ENCODE measurements around the gene PGF. TPM values are rescaled to one million over a fixed set of nuclear protein-coding genes. Genes with fewer than 3 reads are reported as not detected.
"Not testable (repeated sequence)": the region's sequence is repeated elsewhere in the genome, so short reads cannot be mapped to it uniquely, and the experiment has no call there.

PGF gene
- polyA plus RNA-seq (ENCODE audit: low read depth in 6 of 6) = under 1 TPM in 4 of 6 donors, not detected in 2; 0.13 to 0.65 (median 0.15) TPM

DNA sequence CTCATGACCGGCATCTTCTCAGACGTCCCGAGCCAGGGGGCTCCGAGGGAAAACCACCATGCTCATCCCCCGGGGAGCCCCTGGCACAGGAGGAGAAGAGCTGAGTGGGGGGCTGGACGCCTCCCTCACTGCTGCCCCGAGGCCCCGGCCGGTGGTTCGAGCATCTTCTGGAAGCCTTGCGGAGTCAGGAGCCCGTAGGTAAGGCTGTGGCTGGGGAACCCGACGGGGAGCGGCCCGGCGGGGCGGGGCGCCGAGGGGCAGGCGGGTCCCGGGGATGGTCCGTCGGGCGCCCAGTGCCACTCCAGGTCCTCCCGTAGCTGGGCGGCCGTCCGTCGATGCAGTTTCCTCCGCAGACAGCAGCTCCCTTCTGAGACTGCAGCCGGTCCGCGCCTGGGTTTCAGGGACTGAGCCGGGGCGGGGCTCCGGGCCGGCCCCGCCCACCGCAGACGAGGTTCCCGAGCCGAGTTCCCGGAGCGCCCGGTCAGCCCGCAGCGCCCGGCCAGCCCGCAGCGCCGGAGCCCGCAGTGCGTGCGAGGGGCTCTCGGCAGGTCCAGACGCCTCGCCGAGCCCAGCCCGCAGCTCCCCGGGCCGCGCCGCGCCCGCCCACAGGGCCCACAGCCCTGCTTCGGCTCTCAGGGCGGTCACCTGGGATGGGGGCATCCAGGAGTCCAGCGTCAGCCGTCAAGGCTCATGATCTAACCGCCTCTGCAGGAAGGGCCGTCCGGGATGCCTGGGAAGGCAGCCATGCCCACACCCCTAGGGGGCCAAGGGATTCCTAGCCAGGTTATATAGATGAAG lies at the start of gene PGF:
TSS of gene PGF (minus strand) at position 369 of the 798 bp plus-strand sequence. CDS start at position 14, 355 bp downstream.
- ATAC-seq (ENCODE audit: low read depth in 2 of 2) = peak; percentile 53 to 66
- H3K27ac Mint-ChIP-seq = peak within 1 kb of the TSS in 1 of 6 donors; percentile 69

GRCh38 chr14:75003250-75004027 lies 48.0 kb upstream of the PGF start:
- H3K4me3 Mint-ChIP-seq = peak overlapping the region; percentile 78 to 98 (median 96)
- peak overlapping the region; percentile 97 to 100 (median 99) for H3K27ac Mint-ChIP-seq
- peaks cover 27 to 41% (median 38%) of the 10 kb centered on the region in 3 donors for H3K4me1 Mint-ChIP-seq
- no peak for DNase-seq
- peaks cover 17 to 19% of the 10 kb centered on the region in 2 donors for H3K36me3 Mint-ChIP-seq
- H3K27me3 Mint-ChIP-seq = no peaks in the 10 kb centered on the region
- ATAC-seq (ENCODE audit: low read depth in 2 of 2) = no peak
- H3K9me3 Mint-ChIP-seq = no peaks in the 10 kb centered on the region

More for the DNA sequence above, at the start of gene PGF:
- H3K27me3 Mint-ChIP-seq = peaks cover 9 to 18% (median 15%) of the 10 kb centered on the region in 3 donors
- no peaks in the 10 kb centered on the region for H3K36me3 Mint-ChIP-seq
- H3K4me3 Mint-ChIP-seq = peak within 1 kb of the TSS; percentile 31 to 80 (median 67)
- H3K9me3 Mint-ChIP-seq = no peaks in the 10 kb centered on the region
- DNase-seq = no peak
- peaks cover 0 to 5% (median 5%) of the 10 kb centered on the region in 3 donors for H3K4me1 Mint-ChIP-seq

DNA sequence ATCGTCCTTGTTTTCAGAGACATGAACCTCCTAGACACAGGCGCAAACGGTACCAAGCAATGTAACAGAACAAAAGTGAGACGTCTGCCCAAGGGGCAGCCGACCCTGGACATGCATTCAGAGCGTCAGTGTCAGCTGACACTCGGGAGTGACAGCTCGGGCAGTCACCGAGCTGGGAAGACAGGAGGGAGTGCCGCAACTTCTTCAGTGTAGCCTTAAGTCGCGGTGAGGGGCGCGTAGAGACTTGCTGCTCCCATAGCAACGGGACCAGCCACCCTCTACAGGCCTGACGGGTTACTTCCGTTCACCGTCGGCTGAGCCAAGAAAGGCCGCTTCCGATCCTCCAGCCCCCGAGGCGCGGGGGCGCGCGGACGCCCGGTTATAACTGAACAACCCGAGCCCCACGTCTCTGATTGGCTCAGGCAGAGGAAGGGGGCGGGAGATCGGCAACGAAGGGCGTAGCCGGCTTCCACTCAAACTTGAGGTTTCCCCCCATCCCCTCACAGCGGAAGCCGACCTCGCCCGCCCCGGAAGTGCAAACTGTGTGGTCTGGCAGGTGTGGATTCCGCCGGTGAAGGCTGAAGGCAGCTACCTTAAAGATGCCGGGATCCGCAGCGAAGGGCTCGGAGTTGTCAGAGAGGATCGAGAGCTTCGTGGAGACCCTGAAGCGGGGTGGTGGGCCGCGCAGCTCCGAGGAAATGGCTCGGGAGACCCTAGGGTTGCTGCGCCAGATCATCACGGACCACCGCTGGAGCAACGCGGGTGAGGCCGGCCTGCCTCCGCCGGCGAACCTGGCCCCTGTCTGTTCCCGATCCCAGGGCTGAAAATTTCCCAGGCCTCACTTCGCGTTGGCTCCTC lies 47.2 kb upstream of the PGF start, which contains the start of gene EIF2B2:
TSS of gene EIF2B2 (plus strand) at position 530 of the 858 bp plus-strand sequence. CDS start at position 600, 70 bp downstream.
- H3K4me3 Mint-ChIP-seq = peak within 1 kb of the TSS; percentile 78 to 98 (median 96)
- H3K9me3 Mint-ChIP-seq = no peaks in the 10 kb centered on the region
- H3K27me3 Mint-ChIP-seq = no peaks in the 10 kb centered on the region
- H3K36me3 Mint-ChIP-seq = peaks cover 12 to 15% of the 10 kb centered on the region in 2 donors
- ATAC-seq (ENCODE audit: low read depth in 2 of 2) (peak; percentile 92), DNase-seq (peak; percentile 100)
- peak within 1 kb of the TSS; percentile 97 to 100 (median 99) for H3K27ac Mint-ChIP-seq
- peaks cover 27 to 38% (median 36%) of the 10 kb centered on the region in 3 donors for H3K4me1 Mint-ChIP-seq

DNA sequence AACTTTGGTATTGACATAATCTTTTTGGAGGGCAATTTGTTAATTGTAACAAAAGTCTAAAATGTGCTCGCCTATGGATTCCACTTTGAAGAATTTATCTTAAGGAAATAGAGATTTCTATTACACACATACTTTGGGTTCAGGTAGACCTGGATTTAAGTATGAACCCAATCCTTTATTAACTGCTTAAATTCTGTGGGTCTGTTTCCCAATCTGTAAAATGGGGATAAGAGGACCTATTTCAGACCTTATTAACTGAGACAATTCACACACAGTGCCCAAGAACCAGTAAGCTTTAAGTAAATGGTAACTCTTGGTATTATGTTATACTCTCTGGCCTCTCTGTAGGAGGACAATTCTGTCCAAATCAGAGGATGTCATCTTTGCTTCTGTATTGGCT lies 46.5 kb upstream of the PGF start:
- DNase-seq = no peak
- Mint-ChIP-seq H3K9me3 (no peaks in the 10 kb centered on the region), H3K27ac (peak overlapping the region; percentile 97 to 100 (median 99)), H3K27me3 (no peaks in the 10 kb centered on the region), H3K4me1 (peaks cover 22 to 38% (median 31%) of the 10 kb centered on the region in 3 donors), H3K36me3 (peaks cover 5 to 8% of the 10 kb centered on the region in 2 donors), H3K4me3 (peak overlapping the region; percentile 78 to 98 (median 96))
- ATAC-seq (ENCODE audit: low read depth in 2 of 2) = no peak

DNA sequence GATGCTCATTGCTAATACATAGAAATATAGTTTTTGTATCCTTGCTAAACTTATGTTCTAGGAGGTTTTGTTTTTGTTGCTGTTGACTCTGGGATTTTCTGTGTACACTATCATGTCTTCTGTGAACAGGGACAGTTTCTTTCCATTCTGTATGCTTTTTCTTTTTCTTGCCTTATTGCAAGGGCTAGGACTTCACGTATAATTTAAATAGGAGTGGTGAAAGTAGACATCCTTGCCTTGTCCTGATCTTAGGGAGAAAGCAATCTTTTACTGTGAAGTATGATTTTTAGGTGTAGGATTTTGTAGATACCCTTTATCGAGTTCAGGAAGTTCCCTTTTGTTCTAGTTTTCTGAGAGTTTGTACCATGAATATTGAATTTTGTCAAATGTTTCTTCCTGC lies 45.9 kb upstream of the PGF start:
- H3K4me3 Mint-ChIP-seq = peak overlapping the region in 3 of 8 donors; percentile 3 to 59 (median 9)
- no peak for DNase-seq

GRCh38 chr14:74995781-74996180 lies 40.4 kb upstream of the PGF start:
- not testable (repeated sequence) for H3K4me3 Mint-ChIP-seq; H3K27ac Mint-ChIP-seq; ATAC-seq (ENCODE audit: low read depth in 2 of 2); H3K36me3 Mint-ChIP-seq; H3K27me3 Mint-ChIP-seq; H3K9me3 Mint-ChIP-seq; DNase-seq; H3K4me1 Mint-ChIP-seq

More for the DNA sequence above, 45.9 kb upstream of the PGF start:
- H3K27me3 Mint-ChIP-seq = no peaks in the 10 kb centered on the region
- H3K4me1 Mint-ChIP-seq = peaks cover 22 to 36% (median 31%) of the 10 kb centered on the region in 3 donors
- no peaks in the 10 kb centered on the region for H3K9me3 Mint-ChIP-seq
- peak overlapping the region; percentile 60 to 100 (median 99) for H3K27ac Mint-ChIP-seq
- H3K36me3 Mint-ChIP-seq = peaks cover 5 to 7% of the 10 kb centered on the region in 2 donors
- no peak for ATAC-seq (ENCODE audit: low read depth in 2 of 2)

- H3K36me3 Mint-ChIP-seq; H3K4me1 Mint-ChIP-seq; DNase-seq; H3K27ac Mint-ChIP-seq; H3K4me3 Mint-ChIP-seq; ATAC-seq (ENCODE audit: low read depth in 2 of 2); H3K27me3 Mint-ChIP-seq; H3K9me3 Mint-ChIP-seq: not testable (repeated sequence)
Measured at GRCh38 chr14:74994182-74994581, 38.8 kb upstream of the PGF start.

GRCh38 chr14:74988993-74989392 lies 33.6 kb upstream of the PGF start:
- DNase-seq = no peak
- Mint-ChIP-seq H3K27ac (no peak overlapping the region), H3K36me3 (no peaks in the 10 kb centered on the region), H3K27me3 (peaks cover 0 to 5% (median 0%) of the 10 kb centered on the region in 3 donors), H3K9me3 (no peaks in the 10 kb centered on the region), H3K4me1 (no peaks in the 10 kb centered on the region), H3K4me3 (no peak overlapping the region)
- ATAC-seq (ENCODE audit: low read depth in 2 of 2) = no peak

GRCh38 chr14:74988131-74988530 lies 32.7 kb upstream of the PGF start:
- no peak for DNase-seq
- H3K9me3 Mint-ChIP-seq = no peaks in the 10 kb centered on the region
- H3K36me3 Mint-ChIP-seq = no peaks in the 10 kb centered on the region
- no peak for ATAC-seq (ENCODE audit: low read depth in 2 of 2)
- no peaks in the 10 kb centered on the region for H3K4me1 Mint-ChIP-seq
- H3K4me3 Mint-ChIP-seq = no peak overlapping the region
- H3K27ac Mint-ChIP-seq = no peak overlapping the region
- H3K27me3 Mint-ChIP-seq = peaks cover 0 to under 1% (median 0%) of the 10 kb centered on the region in 3 donors

DNA sequence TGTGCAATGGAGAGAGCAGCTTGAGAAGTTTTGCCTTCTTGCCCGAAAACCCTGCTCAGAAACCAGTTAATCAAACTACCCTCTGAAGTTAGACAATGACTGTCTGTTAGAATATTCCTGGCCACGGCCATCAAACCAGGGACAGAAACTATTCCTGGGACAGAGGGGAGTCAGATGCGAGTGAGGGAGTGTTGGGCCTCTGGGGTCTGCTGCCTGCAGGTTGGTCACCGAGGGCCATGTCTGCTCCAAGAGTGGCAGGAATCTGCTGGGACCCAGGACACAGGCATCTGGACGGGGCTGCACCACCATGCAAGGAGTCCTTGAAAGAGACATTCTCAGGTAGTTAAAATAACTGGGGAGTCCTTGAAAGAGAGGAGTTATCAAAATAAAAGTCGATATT lies 30.4 kb upstream of the PGF start:
- no peak for DNase-seq
- no peaks in the 10 kb centered on the region for H3K36me3 Mint-ChIP-seq
- H3K9me3 Mint-ChIP-seq = no peaks in the 10 kb centered on the region
- no peak overlapping the region for H3K4me3 Mint-ChIP-seq
- no peak overlapping the region for H3K27ac Mint-ChIP-seq
- H3K4me1 Mint-ChIP-seq = no peaks in the 10 kb centered on the region
- no peak for ATAC-seq (ENCODE audit: low read depth in 2 of 2)
- H3K27me3 Mint-ChIP-seq = no peaks in the 10 kb centered on the region

GRCh38 chr14:74985028-74985310 lies 29.6 kb upstream of the PGF start:
- H3K9me3 Mint-ChIP-seq = no peaks in the 10 kb centered on the region
- H3K4me3 Mint-ChIP-seq = no peak overlapping the region

GRCh38 chr14:74984236-74985027 lies 29.0 kb upstream of the PGF start:
- H3K27me3 Mint-ChIP-seq = no peaks in the 10 kb centered on the region
- DNase-seq (no peak), ATAC-seq (ENCODE audit: low read depth in 2 of 2) (no peak)
- no peaks in the 10 kb centered on the region for H3K4me1 Mint-ChIP-seq
- H3K9me3 Mint-ChIP-seq = no peaks in the 10 kb centered on the region
- H3K4me3 Mint-ChIP-seq = no peak overlapping the region
- H3K27ac Mint-ChIP-seq = no peak overlapping the region
- no peaks in the 10 kb centered on the region for H3K36me3 Mint-ChIP-seq

More at GRCh38 chr14:74985028-74985310, 29.6 kb upstream of the PGF start:
- DNase-seq = no peak
- ATAC-seq (ENCODE audit: low read depth in 2 of 2) = no peak
- H3K27ac Mint-ChIP-seq = no peak overlapping the region
- H3K36me3 Mint-ChIP-seq = no peaks in the 10 kb centered on the region
- H3K27me3 Mint-ChIP-seq = no peaks in the 10 kb centered on the region
- no peaks in the 10 kb centered on the region for H3K4me1 Mint-ChIP-seq

All from naive B cell (primary cell).